ENCODE results near the gene UROC1.

GRCh38 chr3:126447456-126448106 lies 70.0 kb downstream of the UROC1 start:
- TF ChIP-seq, protein P1, sequence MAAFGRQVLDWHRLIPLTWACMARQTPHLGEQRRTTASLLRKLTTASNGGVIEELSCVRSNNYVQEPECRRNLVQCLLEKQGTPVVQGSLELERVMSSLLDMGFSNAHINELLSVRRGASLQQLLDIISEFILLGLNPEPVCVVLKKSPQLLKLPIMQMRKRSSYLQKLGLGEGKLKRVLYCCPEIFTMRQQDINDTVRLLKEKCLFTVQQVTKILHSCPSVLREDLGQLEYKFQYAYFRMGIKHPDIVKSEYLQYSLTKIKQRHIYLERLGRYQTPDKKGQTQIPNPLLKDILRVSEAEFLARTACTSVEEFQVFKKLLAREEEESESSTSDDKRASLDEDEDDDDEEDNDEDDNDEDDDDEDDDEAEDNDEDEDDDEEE (CRISPR knock-in tag; IDR thresholded peaks at IDR 0.05): no peak
- TF ChIP-seq POLR2A (IDR thresholded peaks at IDR 0.05; ENCODE audit: insufficient read depth in 1 of 2, low read depth in 2 of 2, low read length in 2 of 2) (no peak), STAT6 (CRISPR knock-in tag; IDR thresholded peaks at IDR 0.05; ENCODE audit: borderline replicate concordance) (no peak)
